GM19324 (cell line): Measurements from ENCODE around the gene H19.

ENCODE experiments used
- ATAC-seq: cut with Tn5 transposase; IDR thresholded peaks from one replicate; pipeline ENCODE4 v1.9.1; 2021; ENCODE audit warnings: mild to moderate bottlenecking, moderate library complexity; ENCODE audit not compliant: unreplicated experiment, low FRiP score

H19 gene

DNA sequence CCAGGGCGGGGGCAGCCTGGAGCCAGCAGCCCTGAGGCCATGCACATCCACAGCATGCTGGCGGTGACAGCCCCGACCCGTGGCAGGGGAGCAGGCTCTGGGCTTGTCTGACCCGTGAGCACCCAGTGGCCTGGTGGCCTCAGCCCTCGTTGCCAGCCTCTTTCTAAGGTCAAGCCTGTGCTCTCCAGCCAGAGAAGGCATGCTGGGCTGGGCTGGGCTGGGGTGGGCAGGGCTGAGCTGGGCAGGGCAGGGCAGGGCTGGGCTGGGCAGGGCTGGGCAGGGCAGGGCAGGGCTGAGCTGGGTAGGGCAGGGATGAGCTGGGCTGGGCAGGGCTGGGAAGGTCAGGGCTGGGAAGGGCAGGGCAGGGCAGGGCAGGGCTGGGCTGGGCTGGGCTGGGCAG lies 10.6 kb downstream of the H19 start:
- no peak for ATAC-seq

DNA sequence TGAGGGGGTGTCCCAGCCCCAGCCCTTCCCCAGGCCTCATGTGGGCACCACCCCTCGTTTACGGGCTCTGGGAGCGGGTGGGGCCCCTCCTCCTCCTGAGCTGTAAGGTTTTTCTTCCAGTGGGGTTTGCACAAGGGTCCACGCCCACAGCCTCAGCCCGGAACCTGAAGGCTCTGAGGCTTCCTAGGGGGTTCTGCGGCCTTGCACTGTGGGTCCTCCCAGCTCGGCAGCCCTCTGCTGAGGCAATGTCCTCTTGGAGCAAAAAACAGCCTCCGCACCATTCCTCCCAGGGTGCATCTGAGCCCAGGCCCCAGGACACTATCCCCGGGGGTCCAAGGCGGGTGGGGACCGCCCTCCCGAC lies 14.1 kb downstream of the H19 start:
- ATAC-seq: no peak

DNA sequence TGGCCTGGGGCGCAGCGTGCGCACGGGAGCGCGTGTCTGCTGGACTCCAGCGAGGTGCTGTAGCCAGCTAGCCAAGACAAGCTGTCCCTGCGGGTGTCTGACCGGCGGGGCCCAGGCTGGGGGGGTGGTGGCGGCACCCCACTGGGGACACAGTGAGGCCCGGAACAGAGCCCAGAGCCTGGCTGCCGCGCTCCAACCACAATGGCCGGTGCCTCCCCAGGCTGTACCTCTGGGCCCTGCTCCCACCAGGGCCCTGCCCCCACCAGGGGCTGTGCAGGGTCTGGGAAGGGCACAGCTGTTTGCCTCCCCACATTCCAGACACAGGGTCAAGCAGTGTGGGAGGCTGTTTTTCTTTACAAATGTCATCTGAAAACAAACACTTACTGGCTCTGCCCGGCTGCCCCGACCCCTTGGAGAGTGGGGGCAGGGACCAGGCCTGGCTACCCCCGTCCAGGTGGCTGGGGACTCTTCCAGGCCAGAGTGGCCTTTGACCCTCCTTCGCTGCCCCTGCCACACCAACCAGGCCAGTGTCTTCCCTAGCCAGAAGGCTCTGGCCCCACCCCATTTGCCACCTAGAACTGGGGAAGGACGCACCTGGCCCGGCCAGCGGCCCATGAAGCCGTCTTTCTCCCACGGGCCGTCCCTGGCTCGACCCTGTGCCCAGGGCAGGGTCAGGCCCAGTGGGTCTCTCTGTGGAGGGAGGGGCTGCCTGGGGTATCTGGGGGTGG lies 14.6 kb downstream of the H19 start:
- ATAC-seq: no peak

DNA sequence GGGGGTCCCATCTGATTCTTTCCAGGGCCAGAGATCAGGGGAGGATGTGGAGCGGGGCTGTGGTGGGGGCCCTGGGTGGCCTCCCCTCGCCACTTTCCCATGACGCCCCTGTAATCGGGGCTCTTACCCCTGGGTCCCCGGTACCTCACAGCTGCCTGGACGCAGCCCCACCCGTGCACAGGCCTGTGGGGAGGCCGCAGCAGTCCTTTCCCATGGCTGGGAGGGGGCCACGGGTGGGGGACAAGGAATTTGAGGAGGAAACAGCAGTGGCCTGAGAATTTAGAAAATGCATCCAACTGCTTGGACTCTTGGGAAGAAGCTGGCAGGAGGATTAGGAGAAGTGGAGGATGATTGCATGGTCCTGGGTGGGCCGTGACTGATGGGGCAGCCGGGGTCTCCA lies 18.0 kb downstream of the H19 start:
- no peak for ATAC-seq

DNA sequence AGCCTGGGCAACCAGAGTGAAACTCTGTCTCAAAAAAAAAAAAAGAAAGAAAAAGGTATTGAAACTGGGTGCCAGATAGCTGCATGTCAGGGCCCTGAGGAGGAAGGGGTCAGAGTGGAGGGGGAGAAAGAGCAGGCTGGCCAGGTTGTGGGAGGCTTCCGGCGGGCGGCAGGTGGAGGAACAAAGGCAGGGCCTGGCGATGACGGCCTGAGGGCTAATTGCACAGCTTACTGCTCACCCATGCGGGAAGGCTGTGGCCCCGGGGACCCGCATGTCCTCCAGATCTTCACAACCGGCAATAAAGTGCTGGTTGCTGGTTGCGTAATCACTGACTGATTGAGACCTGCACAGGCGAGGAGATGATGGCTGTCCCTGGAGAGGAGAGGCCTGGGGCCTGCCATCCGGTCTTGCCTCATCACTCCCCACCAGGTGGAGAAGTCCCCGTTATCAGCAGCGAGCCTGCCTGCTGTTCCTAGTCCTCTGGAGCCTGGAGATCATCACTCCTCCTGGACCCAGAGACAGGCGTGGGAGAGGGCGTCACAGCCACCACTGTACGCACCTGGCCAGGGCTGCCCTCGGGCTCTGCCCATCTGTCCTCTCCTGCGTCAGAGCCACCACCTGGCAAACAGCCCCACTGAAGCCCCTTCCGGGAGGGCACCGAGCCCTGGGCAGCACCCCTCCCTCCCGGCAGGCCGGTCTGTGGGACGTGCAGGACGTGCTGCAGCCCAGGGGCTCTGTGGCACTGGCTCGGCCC lies 18.7 kb downstream of the H19 start:
- no peak for ATAC-seq

DNA sequence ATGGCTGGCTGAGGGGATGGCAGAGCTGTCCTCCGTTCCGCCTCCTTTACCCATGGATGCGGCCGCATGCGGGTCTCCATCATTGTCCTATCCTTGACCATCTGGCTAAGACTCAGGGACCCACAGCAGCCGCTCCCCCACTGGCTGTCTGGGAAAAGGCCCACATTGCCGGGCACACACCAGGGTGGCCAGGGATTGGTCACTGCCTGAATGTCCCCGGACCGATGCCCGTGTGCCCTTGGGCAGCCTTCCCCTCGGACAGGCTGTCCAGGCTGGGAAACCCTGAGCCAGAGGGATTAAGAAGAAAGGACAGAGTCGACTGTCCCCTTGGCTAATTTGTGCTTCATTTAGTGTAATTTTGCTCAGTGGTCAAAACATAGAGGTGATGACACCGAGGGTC lies 22.5 kb downstream of the H19 start:
- no peak for ATAC-seq

DNA sequence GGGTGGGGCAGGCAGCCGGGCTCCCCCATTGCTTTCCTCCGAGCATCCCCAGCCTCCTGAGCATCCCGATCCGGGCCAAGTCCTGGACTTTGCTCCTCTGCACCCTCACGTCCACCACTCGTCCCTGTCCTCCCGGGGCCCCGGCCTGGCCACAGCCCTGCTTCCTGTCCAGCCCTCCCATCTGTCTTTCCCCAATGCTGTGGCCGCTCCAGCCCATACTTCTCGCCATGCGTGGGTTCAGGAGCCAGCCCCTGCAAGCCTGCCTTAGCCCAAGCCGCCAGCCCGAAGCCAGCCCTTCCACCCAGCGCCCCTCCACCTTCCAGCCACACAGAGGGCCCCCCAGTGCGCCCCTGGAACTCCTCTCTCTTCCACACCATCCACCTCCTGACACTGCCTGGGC lies 26.7 kb downstream of the H19 start:
- ATAC-seq: no peak

DNA sequence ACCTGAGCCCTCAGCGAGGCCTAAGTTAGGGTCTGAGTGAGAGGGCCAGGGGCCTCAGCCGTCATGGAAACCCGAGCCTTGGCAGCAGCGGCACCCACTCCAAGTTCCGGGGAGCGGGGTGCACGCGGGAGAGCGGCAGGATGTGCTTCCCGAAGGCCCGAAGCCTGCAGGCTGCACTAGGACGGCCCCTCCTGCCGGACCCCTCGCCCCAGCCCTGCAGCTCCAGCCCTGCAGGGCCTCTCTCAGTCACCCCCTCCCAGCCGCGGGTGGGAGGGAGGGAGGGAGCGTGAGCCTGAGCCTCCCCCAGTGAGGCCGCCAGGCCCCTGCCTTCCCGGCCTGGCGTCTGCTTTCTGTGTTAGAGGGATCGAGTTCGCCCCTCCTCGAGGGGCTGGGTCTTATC lies 27.9 kb downstream of the H19 start:
- no peak for ATAC-seq

DNA sequence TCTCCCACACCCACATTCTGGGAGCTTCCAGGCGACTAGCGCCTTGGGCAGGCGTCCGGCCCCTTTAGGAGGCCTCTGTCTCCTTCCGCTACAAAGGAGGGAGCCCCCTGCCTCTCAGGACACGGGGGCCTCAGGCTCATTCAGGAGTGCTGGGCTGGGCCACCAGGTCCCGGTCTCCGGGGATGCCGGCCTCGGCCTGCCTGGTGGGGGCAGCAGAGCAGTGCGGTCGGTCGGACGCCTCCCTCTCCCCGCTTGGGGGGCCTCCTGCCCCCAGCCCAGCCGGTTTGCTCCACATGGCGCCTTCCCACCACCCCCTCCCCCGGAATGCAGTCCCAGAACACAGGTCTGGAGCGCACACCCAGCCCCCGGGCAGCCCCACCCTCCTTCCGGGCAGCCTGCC lies 28.6 kb downstream of the H19 start:
- ATAC-seq: no peak

DNA sequence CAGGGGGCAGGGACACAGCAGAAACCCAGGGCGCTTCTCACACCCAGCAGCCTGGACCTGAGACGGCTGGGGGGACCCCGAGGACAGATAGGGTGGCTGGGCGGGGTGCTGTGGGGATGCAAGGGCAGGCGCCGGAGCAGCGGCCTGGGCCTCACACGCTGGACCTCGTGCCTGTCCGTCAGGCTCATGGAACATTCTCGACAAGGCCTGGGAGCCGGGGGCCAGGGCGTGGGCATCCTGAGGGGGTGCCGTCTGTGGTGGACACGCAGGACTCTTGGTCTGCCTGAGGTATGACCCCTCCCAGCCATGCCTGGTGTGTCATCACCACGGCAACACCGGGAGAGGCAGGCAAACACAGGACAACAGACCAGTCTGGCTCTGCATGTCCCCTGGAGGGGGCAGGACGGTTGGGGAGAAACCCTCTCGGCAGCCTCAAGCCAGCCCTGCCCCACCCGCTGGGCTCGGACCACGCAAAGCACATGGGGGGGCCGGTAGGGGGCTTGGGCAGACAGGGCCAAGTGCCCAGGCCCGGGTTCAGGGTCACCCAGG lies 29.1 kb downstream of the H19 start:
- ATAC-seq: no peak

DNA sequence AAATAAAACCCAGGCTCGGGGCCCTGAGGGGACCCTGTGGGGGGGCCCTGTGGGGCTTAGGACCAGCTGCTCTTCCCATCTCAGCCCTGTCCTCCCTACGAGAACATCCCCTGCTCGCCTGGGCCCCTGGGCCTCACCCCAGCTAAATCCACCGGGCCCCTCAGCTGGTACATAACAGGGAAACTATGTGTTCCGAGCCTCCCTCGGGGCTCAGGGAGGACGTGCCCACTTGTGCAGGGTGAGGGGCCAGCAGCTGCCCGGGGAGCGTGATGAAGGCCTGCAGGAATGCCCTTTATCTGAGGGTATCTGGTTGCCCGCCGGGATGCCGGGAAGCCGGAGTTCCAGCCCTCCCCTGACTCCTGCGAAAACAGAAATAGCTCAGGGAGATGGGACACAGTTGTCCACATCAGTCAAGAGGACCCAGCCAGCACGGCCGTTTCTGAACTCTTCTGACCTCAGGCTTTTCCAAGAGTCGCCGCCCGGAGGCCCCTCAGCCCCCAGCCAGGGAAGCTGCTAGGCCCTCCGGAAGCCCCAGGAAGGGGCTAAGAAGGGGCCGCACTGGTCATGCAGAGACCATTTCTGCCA lies 29.9 kb downstream of the H19 start:
- ATAC-seq: no peak

DNA sequence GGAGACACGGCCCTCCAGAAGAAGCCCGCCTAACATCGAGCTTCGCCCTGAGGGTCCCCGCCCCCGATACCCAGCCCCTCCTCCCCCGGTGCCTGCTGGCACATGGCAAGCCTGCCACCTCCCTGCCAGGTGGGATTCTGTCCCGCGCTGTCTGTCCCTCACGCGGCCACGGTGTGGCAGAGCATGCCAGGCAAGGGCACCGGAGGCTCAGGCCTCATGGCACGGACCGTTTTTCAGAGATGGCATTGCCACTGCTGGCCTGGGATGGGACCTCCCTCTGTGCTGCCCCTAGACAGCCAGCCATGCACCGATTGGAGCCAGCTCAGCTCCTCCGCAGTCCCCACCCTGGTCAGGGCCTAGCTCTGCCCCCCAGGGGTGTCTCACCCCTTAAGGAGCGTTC lies 31.1 kb downstream of the H19 start:
- ATAC-seq: no peak

DNA sequence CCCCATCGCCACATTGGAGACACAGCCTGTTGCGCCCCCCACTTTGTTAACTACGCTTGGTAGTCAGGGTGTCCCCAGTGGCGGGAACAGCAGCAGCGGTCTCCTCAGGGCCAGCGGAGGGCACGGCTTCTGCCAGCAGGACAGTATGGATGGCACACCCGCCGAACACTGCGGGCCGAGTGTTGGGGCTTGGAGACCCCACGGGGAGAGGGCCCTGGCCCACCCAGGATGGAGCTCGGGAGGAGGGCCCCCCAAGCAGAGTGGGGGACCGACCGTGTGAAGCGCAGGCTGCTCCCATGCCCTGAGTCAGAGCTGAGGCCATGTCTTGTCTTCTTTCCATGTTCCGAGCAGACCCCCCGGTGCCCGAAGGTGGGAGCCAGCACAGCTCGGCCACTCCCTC lies 32.7 kb downstream of the H19 start:
- ATAC-seq: no peak

DNA sequence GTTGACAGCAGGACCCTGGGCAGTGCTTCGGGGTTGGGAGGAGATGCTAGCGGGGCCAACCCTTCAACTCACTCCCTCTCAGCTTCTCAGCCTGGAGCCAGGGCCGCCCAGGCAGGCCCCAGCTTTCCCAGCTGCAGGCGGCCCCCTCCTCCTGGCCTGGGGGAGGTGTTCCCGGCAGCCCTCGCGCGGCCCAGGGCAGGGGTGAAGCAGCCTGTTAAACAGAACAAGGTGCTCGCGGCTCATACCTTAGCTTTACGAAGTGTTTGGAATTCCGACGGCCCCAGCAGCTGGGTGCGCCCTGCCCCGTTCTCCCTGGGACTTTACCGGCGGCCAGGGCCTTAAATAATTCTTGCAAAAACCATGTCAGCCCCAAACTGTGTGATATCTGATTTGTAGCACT lies 33.3 kb downstream of the H19 start:
- ATAC-seq: no peak

DNA sequence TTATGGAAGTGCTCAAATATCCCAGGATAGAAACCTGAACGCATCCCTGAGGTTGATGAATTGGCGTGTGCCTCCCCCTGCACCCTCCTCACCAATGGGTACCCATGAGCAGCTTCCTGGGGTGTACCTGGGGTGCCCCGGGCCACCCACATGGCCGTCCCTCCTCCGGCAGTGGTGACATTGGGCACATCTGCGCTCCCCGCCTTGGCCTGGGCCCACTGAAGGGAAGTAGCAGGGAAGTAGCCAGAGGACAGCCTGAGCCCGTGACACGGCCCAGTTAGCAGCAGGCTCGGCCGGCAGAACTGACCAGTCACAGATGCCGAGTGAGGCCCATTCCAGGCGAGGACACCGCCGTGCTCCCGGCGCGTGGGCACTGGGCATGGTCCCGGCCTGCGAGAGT lies 33.8 kb downstream of the H19 start:
- no peak for ATAC-seq

DNA sequence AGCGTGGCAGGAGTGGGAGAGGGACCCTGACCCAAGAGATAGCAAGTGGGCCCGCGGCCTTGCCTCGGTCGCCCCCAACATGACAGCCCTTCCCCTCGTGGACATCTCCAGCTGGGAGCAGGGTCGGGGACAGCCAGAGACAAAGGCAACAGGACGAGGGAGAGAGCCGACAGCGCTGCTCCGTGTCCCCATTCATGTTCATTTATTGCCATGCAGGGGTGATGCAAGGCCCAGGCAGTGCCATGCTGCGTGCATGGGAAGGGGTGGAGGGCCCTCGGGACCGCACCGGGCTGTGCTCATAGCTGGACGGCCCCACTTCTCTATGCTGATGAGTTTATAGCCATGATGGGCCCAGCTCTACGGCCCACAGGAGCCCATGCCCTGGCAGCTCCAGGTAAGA lies 37.9 kb downstream of the H19 start:
- no peak for ATAC-seq

DNA sequence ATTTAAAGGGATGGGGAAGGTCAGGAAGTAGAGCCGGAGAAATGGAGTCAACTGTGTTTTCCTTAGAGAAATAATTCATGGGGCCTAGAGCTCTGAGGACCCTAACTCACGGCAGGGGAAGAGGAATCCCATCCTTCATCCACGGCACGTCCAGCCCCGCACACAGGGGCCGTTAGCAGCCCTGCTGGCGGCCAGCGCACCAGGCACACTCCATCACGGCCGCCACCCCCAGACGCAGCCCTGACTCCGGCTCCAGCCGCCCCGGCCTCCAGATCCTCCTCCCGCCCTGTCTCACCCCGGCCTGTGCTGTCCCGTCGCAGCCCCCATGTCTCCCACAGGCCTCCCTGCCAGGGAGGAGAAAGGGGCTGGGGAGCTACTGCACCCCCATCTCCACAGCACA lies 39.3 kb downstream of the H19 start:
- ATAC-seq: no peak

DNA sequence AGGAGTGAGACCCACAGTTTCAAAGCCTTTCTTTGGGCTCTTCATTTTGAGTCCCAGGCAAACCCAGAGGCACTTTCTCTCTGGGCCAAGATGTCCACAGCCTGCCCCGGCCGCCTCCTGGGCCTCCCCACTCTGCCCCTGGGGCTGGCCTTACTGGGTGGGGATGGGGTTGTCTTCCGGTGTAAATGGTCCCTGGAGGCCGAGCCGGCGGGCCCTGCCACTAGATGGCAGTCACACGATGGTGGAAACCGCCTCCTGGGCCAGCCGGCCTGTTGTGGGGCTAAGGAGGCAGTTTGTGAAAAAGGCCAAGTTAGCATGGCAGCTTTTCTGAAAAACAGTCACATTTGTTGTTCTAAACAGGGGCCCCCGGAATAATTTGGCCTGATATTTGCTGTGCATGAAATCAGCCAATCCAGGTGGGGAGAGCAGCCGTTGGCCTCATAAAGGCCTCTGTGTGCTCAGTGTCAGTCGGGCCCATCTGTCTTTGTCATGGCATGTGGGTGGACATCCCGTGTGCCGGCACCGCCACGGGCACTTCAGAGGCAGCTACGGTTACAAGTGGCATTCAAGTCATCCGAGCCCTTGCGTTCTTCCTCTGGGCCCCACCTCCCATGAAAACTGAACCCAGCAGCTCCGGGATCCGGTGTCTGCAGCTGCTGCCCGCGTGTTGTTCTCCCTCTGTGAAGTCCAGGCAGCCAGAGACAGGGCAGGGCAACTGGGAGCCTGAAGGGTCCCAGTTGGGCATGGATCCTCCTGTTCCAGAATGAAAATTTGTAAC lies 44.0 kb downstream of the H19 start:
- ATAC-seq: no peak

DNA sequence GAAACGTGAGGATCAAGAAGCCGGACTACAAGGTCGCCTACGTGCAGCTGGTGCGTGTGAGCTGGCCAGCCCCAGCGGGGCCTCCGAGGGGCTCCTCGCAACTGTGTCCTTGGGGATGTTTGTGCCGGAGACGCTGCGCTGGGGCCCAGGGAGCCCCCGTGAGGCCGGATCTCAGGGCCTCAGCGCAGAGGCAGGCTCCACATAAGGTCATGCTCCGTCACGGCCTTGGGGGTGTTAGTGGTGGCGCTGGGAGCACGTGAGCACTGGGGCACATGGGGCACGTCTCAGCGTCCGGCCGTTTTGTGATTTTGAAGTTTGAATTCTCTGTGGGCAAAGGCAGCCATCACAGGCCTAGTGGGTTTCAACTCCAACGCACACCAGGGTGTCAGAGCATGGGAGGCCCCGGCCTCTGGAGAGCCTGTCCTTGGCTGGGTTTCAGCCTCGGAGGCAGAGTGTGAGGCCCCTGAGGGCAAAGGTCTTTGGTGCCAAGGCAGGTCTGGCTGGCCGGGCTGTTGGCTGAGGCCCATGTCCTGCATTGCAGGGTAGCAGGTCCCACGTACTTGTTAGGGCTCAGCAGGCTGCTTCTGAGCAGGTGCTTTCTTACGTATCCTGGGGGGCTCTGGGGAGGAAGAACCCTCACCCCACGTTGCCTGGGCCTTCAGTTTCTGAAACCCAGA lies 44.7 kb downstream of the H19 start:
- ATAC-seq: no peak

DNA sequence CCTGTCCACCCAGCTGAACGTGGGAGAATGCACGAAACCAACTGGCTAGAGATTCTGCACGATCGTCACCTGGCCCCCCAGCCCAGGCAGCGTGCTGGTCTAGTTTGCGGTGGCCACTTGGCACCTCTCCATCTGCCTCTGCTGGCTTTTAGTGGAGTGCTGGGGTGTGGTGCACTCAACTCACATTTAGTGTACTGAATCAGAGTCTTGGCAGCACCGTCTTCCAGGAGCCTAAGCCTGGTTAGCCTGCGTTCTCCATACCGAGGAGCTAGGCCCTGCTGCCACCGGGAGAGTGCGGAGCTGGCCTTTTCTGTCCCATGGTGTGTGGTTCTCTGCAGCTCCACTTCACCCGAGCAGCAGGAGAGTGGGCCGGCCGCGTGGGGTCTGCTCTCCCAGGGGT lies 47.7 kb downstream of the H19 start:
- ATAC-seq: no peak
